CD8-positive, alpha-beta memory T cell (primary cell): ENCODE data around the gene SPPL2B. TPM values are rescaled to one million over a fixed set of nuclear protein-coding genes. Genes with fewer than 3 reads are reported as not detected.
A peak's percentile ranks its signal among the peaks of the same experiment; 100 is the strongest.

Experiments used
- CTCF ChIA-PET: fragments of 350-600 bp; sonication (Branson Sonifier 250); formaldehyde crosslinking; loops from one replicate; lab custom pipeline; 2021; ENCODE audit warnings: antibody characterized with exemption; lab: Charles Lee
- POLR2A ChIA-PET: fragments of 350-600 bp; sonication (Branson Sonifier 250); formaldehyde crosslinking; loops from one replicate; lab custom pipeline; 2021; ENCODE audit warnings: antibody characterized with exemption; lab: Charles Lee
- DNase-seq, 5 donors: peaks; one replicate each; pipeline versions ENCODE4 v3.0.0 to v3.0.0-alpha.2; 2020 to 2022; ENCODE audit warnings: mixed read lengths in 1 of 5
- H3K27ac ChIP-seq: one replicate; pipeline ENCODE4 v1.7.0; 2013; ENCODE audit warnings: low read depth, mild to moderate bottlenecking, low read length, moderate library complexity
- H3K27me3 ChIP-seq: 2 replicates; pipeline ENCODE4 v1.7.0; 2013; ENCODE audit warnings: low read length, mild to moderate bottlenecking; ENCODE audit not compliant: insufficient read depth, poor library complexity, severe bottlenecking
- H3K36me3 ChIP-seq: 2 replicates; pipeline ENCODE4 v1.7.0; 2013; ENCODE audit warnings: mild to moderate bottlenecking, low read length, moderate library complexity; ENCODE audit not compliant: insufficient read depth
- H3K4me1 ChIP-seq: 2 replicates; pipeline ENCODE4 v1.7.0; 2013; ENCODE audit warnings: mild to moderate bottlenecking, low read length, moderate library complexity; ENCODE audit not compliant: insufficient read depth
- H3K4me3 ChIP-seq: 2 replicates; pipeline ENCODE4 v1.7.0; 2013; ENCODE audit warnings: mild to moderate bottlenecking, low read length
- H3K9me3 ChIP-seq: 2 replicates; pipeline ENCODE4 v1.7.0; 2013; ENCODE audit warnings: mild to moderate bottlenecking, low read length
- H3K27ac Mint-ChIP-seq, 8 donors: one replicate each; pipeline ENCODE4 v1.8.0; 2020 to 2021; ENCODE audit warnings: mixed read lengths in 8 of 8, mild to moderate bottlenecking in 6 of 8, inconsistent platforms in 3 of 8, moderate library complexity in 3 of 8
- H3K27me3 Mint-ChIP-seq, 2 donors: one replicate each; pipeline ENCODE4 v1.8.0; 2020 to 2021; ENCODE audit warnings: mixed read lengths in 2 of 2, mild to moderate bottlenecking in 1 of 2, moderate library complexity in 1 of 2
- H3K36me3 Mint-ChIP-seq, 3 donors: one replicate each; pipeline ENCODE4 v1.8.0; 2020 to 2021; ENCODE audit warnings: mixed read lengths in 3 of 3, inconsistent platforms in 1 of 3, mild to moderate bottlenecking in 1 of 3
- H3K4me1 Mint-ChIP-seq, 3 donors: one replicate each; pipeline ENCODE4 v1.8.0; 2020 to 2021; ENCODE audit warnings: mixed read lengths in 3 of 3, inconsistent platforms in 1 of 3, mild to moderate bottlenecking in 1 of 3
- H3K4me3 Mint-ChIP-seq, 7 donors: one replicate each; pipeline ENCODE4 v1.8.0; 2020 to 2021; ENCODE audit warnings: mixed read lengths in 7 of 7, mild to moderate bottlenecking in 6 of 7, moderate library complexity in 4 of 7, inconsistent platforms in 2 of 7
- H3K9me3 Mint-ChIP-seq, 5 donors: one replicate each; pipeline ENCODE4 v1.8.0; 2020 to 2022; ENCODE audit warnings: mixed read lengths in 5 of 5, mild to moderate bottlenecking in 3 of 5, moderate library complexity in 2 of 5, inconsistent platforms in 1 of 5
- polyA plus RNA-seq: library from polyadenylated mRNA; unstranded; fragments of 300-500 nt; fragmentation: Illumina TruSeq; gene quantifications from one replicate; pipeline ENCODE4 v1.2.3, GENCODE V29; 2021
- total RNA-seq, 2 experiments: library from RNA; stranded (reverse); gene quantifications; one replicate each; pipeline ENCODE4 v1.2.3, GENCODE V29; 2021

The SPPL2B gene
- total and polyA plus RNA-seq, 3 experiments from 2014 or later = 8.4 to 41.4 (median 39.0) TPM

DNA sequence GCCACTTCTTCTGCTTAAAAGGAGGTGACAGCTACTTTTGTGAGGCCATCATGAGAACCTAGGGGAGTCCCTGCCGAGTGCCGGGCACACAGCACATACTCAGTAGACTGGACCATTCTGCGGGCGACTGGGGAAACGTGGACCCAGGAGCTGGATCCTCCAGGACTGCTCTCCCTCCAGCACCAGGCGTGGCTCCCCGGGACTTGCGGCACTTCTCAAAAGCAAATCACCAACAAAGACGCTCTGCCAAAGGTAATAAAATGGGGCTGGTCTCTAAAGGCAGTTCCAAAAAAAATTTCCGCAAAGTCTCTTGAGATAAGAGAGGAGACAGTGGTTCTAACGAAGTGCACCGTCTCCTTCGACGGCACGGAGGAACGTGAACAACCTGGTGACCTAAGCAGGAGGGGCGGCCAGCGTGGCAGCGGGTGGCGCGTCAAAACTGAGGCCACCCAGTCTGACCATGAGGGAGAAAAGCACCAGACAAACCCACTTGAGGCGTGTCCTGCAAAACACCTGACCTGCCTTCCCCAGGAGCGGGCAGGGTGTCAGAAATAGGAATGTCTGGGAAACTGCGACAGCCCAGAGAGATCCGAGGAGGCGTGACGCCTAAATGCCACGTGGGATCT, 30.2 kb downstream of the SPPL2B start:
- Histone ChIP-seq H3K9me3 (no peaks in the 10 kb centered on the region), H3K4me1 (no peaks in the 10 kb centered on the region), H3K27ac (no peak overlapping the region), H3K4me3 (no peak overlapping the region), H3K27me3 (peaks cover 11% of the 10 kb centered on the region), H3K36me3 (no peaks in the 10 kb centered on the region)
- Mint-ChIP-seq H3K36me3 (peaks cover 0 to 2% (median 0%) of the 10 kb centered on the region in 3 donors), H3K9me3 (no peaks in the 10 kb centered on the region), H3K4me3 (no peak overlapping the region), H3K27me3 (peaks cover 6% of the 10 kb centered on the region in 2 donors), H3K27ac (peak overlapping the region in 1 of 8 donors; percentile 50), H3K4me1 (peaks cover 0 to 3% (median 0%) of the 10 kb centered on the region in 3 donors)
- CTCF ChIA-PET = no interaction called here
- POLR2A ChIA-PET = no interaction called here
- no peak for DNase-seq

DNA sequence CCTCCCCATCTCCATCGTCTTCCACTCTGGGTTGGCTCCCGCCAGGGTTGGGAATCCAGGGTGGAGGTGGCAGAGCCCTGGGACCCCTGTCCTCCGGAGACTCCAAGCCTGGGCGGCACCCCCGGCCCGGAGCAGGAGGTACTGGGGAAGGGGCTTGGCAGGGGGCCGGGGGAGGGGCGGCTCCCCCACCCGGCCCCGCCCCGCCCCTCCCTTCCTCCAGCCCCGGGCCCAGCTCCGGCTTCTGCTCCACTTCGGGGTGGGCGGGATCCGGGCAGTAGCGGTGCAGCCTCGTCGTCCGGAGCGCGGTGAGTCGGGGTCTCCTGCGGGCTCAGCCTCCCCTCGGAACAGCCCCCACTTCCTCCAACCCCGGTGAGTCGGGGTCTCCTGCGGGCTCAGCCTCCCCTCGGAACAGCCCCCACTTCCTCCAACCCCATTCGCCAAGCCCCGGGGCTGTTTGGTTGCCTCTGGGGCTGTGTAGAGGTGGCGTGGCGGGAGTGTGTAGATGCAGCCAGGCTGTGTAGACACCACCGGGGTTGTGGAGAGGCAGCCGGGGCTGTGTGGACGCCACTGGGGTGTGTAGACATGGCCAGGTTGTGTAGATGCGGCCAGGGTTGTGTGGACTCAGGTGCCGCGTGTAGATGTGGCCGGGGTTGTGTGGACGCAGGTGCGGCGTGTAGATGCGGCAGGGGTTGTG, 31.7 kb downstream of the SPPL2B start, which contains the start of gene TMPRSS9:
TSS of gene TMPRSS9 (plus strand) at position 274 of the 694 bp plus-strand sequence. CDS start 29,521 bp downstream, outside the sequence.
- H3K27ac Mint-ChIP-seq = peak within 1 kb of the TSS in 2 of 8 donors; percentile 27 to 47
- no peaks in the 10 kb centered on the region for H3K9me3 ChIP-seq
- no peak within 1 kb of the TSS for H3K27ac ChIP-seq
- H3K4me1 ChIP-seq = no peaks in the 10 kb centered on the region
- H3K4me3 Mint-ChIP-seq = peak within 1 kb of the TSS in 1 of 7 donors; percentile 80
- H3K9me3 Mint-ChIP-seq = no peaks in the 10 kb centered on the region
- H3K36me3 ChIP-seq = no peaks in the 10 kb centered on the region
- H3K4me1 Mint-ChIP-seq = peaks cover 0 to 3% (median 0%) of the 10 kb centered on the region in 3 donors
- CTCF ChIA-PET = no interaction called here
- peaks cover 0 to 3% (median 0%) of the 10 kb centered on the region in 3 donors for H3K36me3 Mint-ChIP-seq
- no peak within 1 kb of the TSS for H3K4me3 ChIP-seq
- POLR2A ChIA-PET = no interaction called here
- H3K27me3 ChIP-seq = peaks cover 11% of the 10 kb centered on the region
- H3K27me3 Mint-ChIP-seq = peaks cover 12 to 17% of the 10 kb centered on the region in 2 donors
- DNase-seq = no peak

DNA sequence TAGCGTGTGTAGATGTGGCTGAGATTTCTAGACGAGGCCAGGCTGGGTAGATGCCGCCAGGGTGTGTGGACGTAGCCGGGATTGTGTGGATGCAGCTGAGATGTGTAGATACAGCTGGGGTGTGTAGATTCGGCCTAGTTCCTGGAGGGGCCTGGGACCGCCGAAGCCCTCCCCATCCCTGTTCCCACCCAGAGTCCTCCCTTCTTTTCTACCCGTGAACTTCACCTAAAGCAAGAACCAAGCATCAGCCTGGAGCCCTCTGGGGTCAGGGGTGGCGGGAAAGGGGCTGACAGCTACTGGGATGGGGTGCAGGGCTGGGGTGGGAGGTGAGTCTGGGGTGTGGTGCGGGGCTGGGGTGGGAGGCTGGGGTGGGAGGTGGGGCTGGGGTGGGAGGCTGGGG, 32.3 kb downstream of the SPPL2B start:
- Mint-ChIP-seq H3K27ac (peak overlapping the region in 1 of 8 donors; percentile 27), H3K4me1 (peaks cover 0 to 3% (median 0%) of the 10 kb centered on the region in 3 donors), H3K36me3 (peaks cover 0 to 4% (median 0%) of the 10 kb centered on the region in 3 donors), H3K4me3 (no peak overlapping the region), H3K9me3 (no peaks in the 10 kb centered on the region), H3K27me3 (peaks cover 14 to 21% of the 10 kb centered on the region in 2 donors)
- no peak overlapping the region for H3K4me3 ChIP-seq
- no peaks in the 10 kb centered on the region for H3K4me1 ChIP-seq
- H3K9me3 ChIP-seq = no peaks in the 10 kb centered on the region
- no peaks in the 10 kb centered on the region for H3K36me3 ChIP-seq
- no peak overlapping the region for H3K27ac ChIP-seq
- peaks cover 11% of the 10 kb centered on the region for H3K27me3 ChIP-seq
- POLR2A ChIA-PET = no interaction called here
- CTCF ChIA-PET = no interaction called here
- no peak for DNase-seq

DNA sequence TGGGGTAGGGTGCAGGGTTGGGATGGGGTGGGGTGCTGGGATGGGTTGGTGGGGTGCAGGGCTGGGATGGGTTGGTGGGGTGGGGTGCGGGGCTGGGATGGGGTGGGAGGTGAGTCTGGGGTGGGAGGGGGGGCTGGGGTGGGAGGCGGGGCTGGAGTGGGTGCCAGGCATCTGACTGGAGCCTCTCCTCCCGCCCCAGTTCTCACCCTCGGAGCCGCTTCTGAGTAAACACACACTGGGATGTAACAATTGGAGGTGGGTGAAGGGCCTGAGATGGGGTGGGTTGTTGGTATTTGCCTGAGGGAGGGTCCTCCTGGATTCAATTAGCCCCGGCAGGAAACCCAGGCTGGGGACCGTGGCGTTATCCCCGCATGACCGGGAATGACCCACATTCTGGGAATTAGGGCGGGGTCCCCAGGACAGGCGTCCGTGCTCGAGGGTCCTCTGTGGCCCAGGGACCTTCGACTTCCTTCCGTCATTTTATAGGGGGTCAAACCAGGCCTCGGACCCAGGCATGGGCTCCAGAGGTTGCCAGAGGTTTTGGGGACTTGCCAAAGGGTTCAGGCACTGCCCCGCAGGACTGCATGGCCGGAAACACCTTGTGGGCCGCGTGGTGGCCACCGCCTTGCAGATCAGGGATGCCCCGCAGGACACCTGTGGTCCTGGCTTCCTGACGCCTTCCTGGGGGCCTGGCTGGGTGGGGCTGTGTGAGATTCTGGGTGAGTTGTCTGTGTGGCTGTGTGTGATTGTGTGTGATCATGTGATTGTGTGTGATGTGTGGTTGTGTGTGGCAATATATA, 33.0 kb downstream of the SPPL2B start:
- H3K4me1 ChIP-seq = no peaks in the 10 kb centered on the region
- H3K4me3 Mint-ChIP-seq = no peak overlapping the region
- peaks cover 0 to 3% (median 0%) of the 10 kb centered on the region in 3 donors for H3K4me1 Mint-ChIP-seq
- peak overlapping the region in 1 of 8 donors; percentile 85 for H3K27ac Mint-ChIP-seq
- no peaks in the 10 kb centered on the region for H3K36me3 ChIP-seq
- DNase-seq = no peak
- no peaks in the 10 kb centered on the region for H3K9me3 Mint-ChIP-seq
- no peak overlapping the region for H3K27ac ChIP-seq
- no peaks in the 10 kb centered on the region for H3K9me3 ChIP-seq
- no peak overlapping the region for H3K4me3 ChIP-seq
- peaks cover 0 to 4% (median 0%) of the 10 kb centered on the region in 3 donors for H3K36me3 Mint-ChIP-seq
- peaks cover 14 to 21% of the 10 kb centered on the region in 2 donors for H3K27me3 Mint-ChIP-seq
- POLR2A ChIA-PET = no interaction called here
- H3K27me3 ChIP-seq = peaks cover 11% of the 10 kb centered on the region
- CTCF ChIA-PET = no interaction called here

DNA sequence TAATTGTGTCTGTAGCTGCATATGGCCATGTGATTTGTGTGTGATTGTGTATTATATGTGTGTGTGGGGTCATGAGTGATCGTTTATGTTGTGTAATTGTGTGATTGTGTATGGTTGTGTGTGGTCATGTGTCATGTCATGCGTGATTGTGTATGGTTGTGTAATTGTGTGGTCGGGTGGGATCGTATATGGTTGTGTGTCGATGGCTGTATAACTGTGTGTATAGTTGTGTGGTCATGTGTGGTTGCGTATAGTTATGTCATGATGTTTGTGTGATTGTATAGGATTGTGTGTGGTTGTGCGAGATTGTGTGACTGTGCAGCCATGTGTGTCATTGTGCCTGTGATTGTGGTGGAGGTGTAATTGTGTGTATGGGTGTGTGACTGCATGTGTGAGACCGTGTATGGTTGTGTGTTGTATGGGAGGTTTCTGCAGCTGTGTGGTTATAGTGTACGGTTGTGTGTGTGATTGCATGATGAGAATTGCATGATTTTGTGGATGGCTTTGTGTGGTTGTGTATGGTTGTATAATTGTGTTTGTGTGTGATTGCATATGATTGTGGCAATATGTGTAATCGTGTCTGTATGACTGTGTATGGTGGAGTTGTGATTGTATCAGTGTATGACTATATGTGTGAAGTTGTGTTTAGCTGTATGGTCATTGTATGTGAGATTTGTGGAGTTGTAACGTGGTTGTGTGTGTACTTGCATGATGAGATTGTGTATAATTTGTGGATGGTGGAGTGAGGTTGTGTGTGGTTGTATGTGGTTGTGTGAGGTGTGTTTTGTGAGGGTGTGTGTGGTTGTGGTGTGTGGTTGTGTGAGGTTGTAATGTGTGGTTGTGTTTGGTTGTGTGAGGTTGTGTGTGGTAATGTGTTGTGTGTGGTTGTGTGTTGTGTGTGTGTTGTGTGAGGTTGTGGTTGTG, 33.8 kb downstream of the SPPL2B start:
- H3K4me3 Mint-ChIP-seq = no peak overlapping the region
- no peak overlapping the region for H3K27ac Mint-ChIP-seq
- DNase-seq = no peak
- no peaks in the 10 kb centered on the region for H3K4me1 ChIP-seq
- ChIA-PET CTCF (interaction anchor here (0.6 kb wide), 1 partner anchor 243 kb away, joined by 3 read pairs; no protein-coding TSS in a partner anchor), POLR2A (no interaction called here)
- H3K27ac ChIP-seq = no peak overlapping the region
- H3K36me3 Mint-ChIP-seq = peaks cover 0 to 4% (median 0%) of the 10 kb centered on the region in 3 donors
- H3K4me1 Mint-ChIP-seq = peaks cover 0 to 3% (median 0%) of the 10 kb centered on the region in 3 donors
- H3K4me3 ChIP-seq = no peak overlapping the region
- H3K36me3 ChIP-seq = no peaks in the 10 kb centered on the region
- no peaks in the 10 kb centered on the region for H3K9me3 ChIP-seq
- H3K9me3 Mint-ChIP-seq = peaks cover 0 to 2% (median 0%) of the 10 kb centered on the region in 5 donors
- H3K27me3 Mint-ChIP-seq = peaks cover 14 to 21% of the 10 kb centered on the region in 2 donors
- H3K27me3 ChIP-seq = peaks cover 11% of the 10 kb centered on the region

DNA sequence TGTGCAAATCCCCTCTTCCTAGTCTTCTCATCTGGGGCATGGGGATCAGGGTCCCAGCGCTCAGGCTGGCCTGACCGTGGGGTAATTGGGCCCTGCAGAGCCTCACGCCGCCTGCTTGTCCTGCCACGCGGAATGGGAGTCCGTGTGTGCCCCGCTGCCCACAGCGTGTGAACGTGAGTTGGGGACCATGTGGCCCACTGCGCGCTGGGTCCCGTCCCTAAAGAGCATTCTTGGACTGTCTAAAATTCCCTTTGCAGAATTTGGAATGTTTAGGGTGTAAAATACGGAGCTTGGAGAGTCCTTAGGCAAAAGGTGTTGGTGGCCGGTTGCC, 34.5 kb downstream of the SPPL2B start:
- H3K27ac Mint-ChIP-seq = no peak overlapping the region
- Histone ChIP-seq H3K27ac (no peak overlapping the region), H3K4me1 (no peaks in the 10 kb centered on the region), H3K36me3 (no peaks in the 10 kb centered on the region), H3K9me3 (no peaks in the 10 kb centered on the region), H3K27me3 (peaks cover 11% of the 10 kb centered on the region), H3K4me3 (no peak overlapping the region)
- H3K4me1 Mint-ChIP-seq = peaks cover 0 to 3% (median 0%) of the 10 kb centered on the region in 3 donors
- no peak overlapping the region for H3K4me3 Mint-ChIP-seq
- peaks cover 0 to 2% (median 0%) of the 10 kb centered on the region in 5 donors for H3K9me3 Mint-ChIP-seq
- ChIA-PET CTCF (interaction anchor here (0.6 kb wide), 1 partner anchor 243 kb away, joined by 3 read pairs; no protein-coding TSS in a partner anchor), POLR2A (no interaction called here)
- peaks cover 14 to 21% of the 10 kb centered on the region in 2 donors for H3K27me3 Mint-ChIP-seq
- H3K36me3 Mint-ChIP-seq = peaks cover 0 to 4% (median 0%) of the 10 kb centered on the region in 3 donors
- no peak for DNase-seq

DNA sequence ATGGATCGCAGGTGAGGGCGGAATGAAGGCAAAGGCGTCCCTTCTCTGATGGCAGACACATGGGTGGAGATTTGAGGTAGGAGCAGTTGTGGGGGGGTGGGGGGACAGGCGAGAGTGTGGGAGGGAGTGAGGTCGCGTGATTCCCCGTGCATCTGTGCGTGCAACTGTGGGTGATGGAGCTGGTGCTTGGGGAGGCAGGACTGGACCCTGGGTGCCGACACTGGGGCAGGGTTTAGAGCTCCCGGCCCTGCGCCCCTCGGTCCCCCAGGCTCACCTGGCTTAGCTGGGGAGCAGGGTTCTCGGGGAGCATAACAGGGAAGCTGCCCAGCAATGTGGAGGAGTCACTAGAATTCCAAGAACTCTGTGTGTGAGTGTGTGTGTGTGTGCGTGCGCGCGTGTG, 34.9 kb downstream of the SPPL2B start:
- no peak overlapping the region for H3K4me3 ChIP-seq
- Mint-ChIP-seq H3K4me1 (peaks cover 0 to 3% (median 0%) of the 10 kb centered on the region in 3 donors), H3K27me3 (peaks cover 14 to 21% of the 10 kb centered on the region in 2 donors), H3K4me3 (no peak overlapping the region), H3K36me3 (peaks cover 0 to 4% (median 0%) of the 10 kb centered on the region in 3 donors), H3K27ac (no peak overlapping the region), H3K9me3 (peaks cover 0 to 7% (median 0%) of the 10 kb centered on the region in 5 donors)
- H3K4me1 ChIP-seq = no peaks in the 10 kb centered on the region
- CTCF ChIA-PET = no interaction called here
- no peaks in the 10 kb centered on the region for H3K9me3 ChIP-seq
- DNase-seq = no peak
- POLR2A ChIA-PET = no interaction called here
- H3K27ac ChIP-seq = no peak overlapping the region
- H3K27me3 ChIP-seq = peaks cover 11% of the 10 kb centered on the region
- H3K36me3 ChIP-seq = no peaks in the 10 kb centered on the region
